HepG2 (cell line): ENCODE measurements around the gene SLC25A33. TPM values are rescaled to one million over a fixed set of nuclear protein-coding genes. Genes with fewer than 3 reads are reported as not detected.

ENCODE experiments used
- CREB1 ChIP-seq, 2 experiments: fragments of 450-650 bp in 1 of 2; IDR thresholded peaks; 2 replicates each; pipeline ENCODE4 v1.6.1; 2016 to 2017; ENCODE audit warnings: control low read depth in 1 of 2, mild to moderate bottlenecking in 1 of 2, missing compliant biosample characterization in 1 of 2, missing genetic modification characterization in 1 of 2
- CSRNP1 ChIP-seq: sonication (generic); formaldehyde crosslinking; IDR thresholded peaks from 2 replicates; pipeline ENCODE4 v1.8.1; 2023; ENCODE audit warnings: mild to moderate bottlenecking, missing genetic modification reagents
- EP300 ChIP-seq, 3 experiments: sonication (generic) in 1 of 3; formaldehyde crosslinking in 1 of 3; IDR thresholded peaks; 2 replicates each; pipeline versions ENCODE4 v1.5.1 to v1.6.1; 2011 to 2020; ENCODE audit warnings: low read depth in 2 of 3, low read length in 2 of 3, borderline replicate concordance in 1 of 3, improper control_type of control experiment in 1 of 3, mild to moderate bottlenecking in 1 of 3, missing genetic modification reagents in 1 of 3, moderate library complexity in 1 of 3
- ETV5 ChIP-seq: IDR thresholded peaks from 2 replicates; pipeline ENCODE4 v1.6.1; 2018; ENCODE audit warnings: missing biosample characterization, missing genetic modification reagents, inconsistent platforms, borderline replicate concordance
- FIP1L1 ChIP-seq: fragments of 200-400 bp; formaldehyde crosslinking; IDR thresholded peaks from 2 replicates; pipeline ENCODE4 v1.6.1; 2018; ENCODE audit warnings: low read depth, mild to moderate bottlenecking, low read length, moderate library complexity, borderline replicate concordance; ENCODE audit not compliant: insufficient read depth
- GATAD2A ChIP-seq: IDR thresholded peaks from 2 replicates; pipeline ENCODE4 v1.6.1; 2016
- GRHL1 ChIP-seq: sonication (generic); formaldehyde crosslinking; conservative IDR thresholded peaks from 2 replicates; pipeline ENCODE4 v1.8.0; 2022; ENCODE audit warnings: missing genetic modification reagents
- HES4 ChIP-seq: sonication (generic); formaldehyde crosslinking; IDR thresholded peaks from 2 replicates; pipeline ENCODE4 v1.9.0; 2021; ENCODE audit warnings: mild to moderate bottlenecking, missing genetic modification reagents, borderline replicate concordance
- HOXA3 ChIP-seq: sonication (generic); formaldehyde crosslinking; IDR thresholded peaks from 2 replicates; pipeline ENCODE4 v1.5.0; 2020; ENCODE audit warnings: missing genetic modification reagents
- NFKB2 ChIP-seq: sonication (generic); formaldehyde crosslinking; IDR thresholded peaks from 2 replicates; pipeline ENCODE4 v1.4.0; 2020; ENCODE audit warnings: missing genetic modification reagents, borderline replicate concordance
- NR2F6 ChIP-seq, 2 experiments: IDR thresholded peaks; 2 replicates each; pipeline ENCODE4 v1.6.1; 2016; ENCODE audit warnings: antibody characterized with exemption in 1 of 2, mild to moderate bottlenecking in 1 of 2
- POLR2G ChIP-seq: fragments of 200-400 bp; formaldehyde crosslinking; IDR thresholded peaks from 2 replicates; pipeline ENCODE4 v1.6.1; 2018; ENCODE audit warnings: mild to moderate bottlenecking, low read depth, low read length, moderate library complexity
- RXRB ChIP-seq: IDR thresholded peaks from 2 replicates; pipeline ENCODE4 v1.6.1; 2016; ENCODE audit warnings: borderline replicate concordance, missing genetic modification reagents, missing compliant biosample characterization
- SPEN ChIP-seq: sonication (generic); formaldehyde crosslinking; IDR thresholded peaks from 2 replicates; pipeline ENCODE4 v1.5.1; 2020; ENCODE audit warnings: low read depth, mild to moderate bottlenecking, missing genetic modification reagents
- ZFY ChIP-seq: sonication (generic); formaldehyde crosslinking; IDR thresholded peaks from 2 replicates; pipeline ENCODE4 v1.4.0; 2020; ENCODE audit warnings: missing genetic modification reagents
- ZNF770 ChIP-seq: sonication (generic); formaldehyde crosslinking; IDR thresholded peaks from 2 replicates; pipeline ENCODE4 v1.5.0; 2020; ENCODE audit warnings: mild to moderate bottlenecking, missing genetic modification reagents
- polyA plus RNA-seq, 8 experiments: library from polyadenylated mRNA; depleted of rRNA in 3 of 8; stranded (reverse) in 7 of 8; unstranded in 1 of 8; fragments of >200 nt; fragmentation: Illumina TruSeq in 4 of 8; extraction: Trizol in 4 of 8; gene quantifications; 2 replicates each; pipeline versions ENCODE4 v1.2.1 to v1.2.3, GENCODE V29; 2011 to 2016; ENCODE audit warnings: low read depth in 4 of 8, missing spikeins in 1 of 8, mixed read lengths in 1 of 8; ENCODE audit not compliant: insufficient read depth in 1 of 8
- total RNA-seq, 5 experiments: library from RNA; depleted of rRNA; stranded (reverse); fragments of >200 nt; fragmentation: Illumina TruSeq; extraction: Trizol; gene quantifications; 2 replicates each; pipeline ENCODE4 v1.2.3, GENCODE V29; 2016; ENCODE audit warnings: low read depth in 1 of 5
- TF ChIP-seq, protein P1 (sequence below): sonication (generic); formaldehyde crosslinking; IDR thresholded peaks from 2 replicates; pipeline ENCODE4 v1.5.1; 2020; ENCODE audit warnings: mild to moderate bottlenecking, missing genetic modification reagents, moderate library complexity

SLC25A33 gene
- total and polyA plus RNA-seq, 2 of the 13 experiments (the other 11 are each of a cell fraction or from before 2014, with no cell fraction given): 15.4 to 50.3 TPM

GRCh38 chr1:9503001-9503675 lies 36.1 kb upstream of the SLC25A33 start (continued):
- TF ChIP-seq GRHL1: no peak
- no peak for TF ChIP-seq EP300 (IDR thresholded peaks at IDR 0.05; ENCODE audit: low read depth in 2 of 2, low read length in 2 of 2)
- no peak for TF ChIP-seq EP300 (CRISPR knock-in tag; IDR thresholded peaks at IDR 0.05; ENCODE audit: borderline replicate concordance)
- 0 out of 2 replicates have a peak, but pooled peaks have one; percentile 35 for TF ChIP-seq POLR2G
- TF ChIP-seq GATAD2A (CRISPR knock-in tag): peak; percentile 34; the same call in 1 of the 2 replicates
- peak; percentile 55 for TF ChIP-seq ZFY (CRISPR knock-in tag)
- TF ChIP-seq CREB1 (IDR thresholded peaks at IDR 0.05): no peak
- 0 out of 2 replicates have a peak, but pooled peaks have one; percentile 16 for TF ChIP-seq CREB1 (CRISPR knock-in tag; IDR thresholded peaks at IDR 0.05)
- no peak for TF ChIP-seq FIP1L1
- TF ChIP-seq HOXA3: peak; percentile 54
- TF ChIP-seq ZNF770 (CRISPR knock-in tag): no peak
- TF ChIP-seq, protein P1, sequence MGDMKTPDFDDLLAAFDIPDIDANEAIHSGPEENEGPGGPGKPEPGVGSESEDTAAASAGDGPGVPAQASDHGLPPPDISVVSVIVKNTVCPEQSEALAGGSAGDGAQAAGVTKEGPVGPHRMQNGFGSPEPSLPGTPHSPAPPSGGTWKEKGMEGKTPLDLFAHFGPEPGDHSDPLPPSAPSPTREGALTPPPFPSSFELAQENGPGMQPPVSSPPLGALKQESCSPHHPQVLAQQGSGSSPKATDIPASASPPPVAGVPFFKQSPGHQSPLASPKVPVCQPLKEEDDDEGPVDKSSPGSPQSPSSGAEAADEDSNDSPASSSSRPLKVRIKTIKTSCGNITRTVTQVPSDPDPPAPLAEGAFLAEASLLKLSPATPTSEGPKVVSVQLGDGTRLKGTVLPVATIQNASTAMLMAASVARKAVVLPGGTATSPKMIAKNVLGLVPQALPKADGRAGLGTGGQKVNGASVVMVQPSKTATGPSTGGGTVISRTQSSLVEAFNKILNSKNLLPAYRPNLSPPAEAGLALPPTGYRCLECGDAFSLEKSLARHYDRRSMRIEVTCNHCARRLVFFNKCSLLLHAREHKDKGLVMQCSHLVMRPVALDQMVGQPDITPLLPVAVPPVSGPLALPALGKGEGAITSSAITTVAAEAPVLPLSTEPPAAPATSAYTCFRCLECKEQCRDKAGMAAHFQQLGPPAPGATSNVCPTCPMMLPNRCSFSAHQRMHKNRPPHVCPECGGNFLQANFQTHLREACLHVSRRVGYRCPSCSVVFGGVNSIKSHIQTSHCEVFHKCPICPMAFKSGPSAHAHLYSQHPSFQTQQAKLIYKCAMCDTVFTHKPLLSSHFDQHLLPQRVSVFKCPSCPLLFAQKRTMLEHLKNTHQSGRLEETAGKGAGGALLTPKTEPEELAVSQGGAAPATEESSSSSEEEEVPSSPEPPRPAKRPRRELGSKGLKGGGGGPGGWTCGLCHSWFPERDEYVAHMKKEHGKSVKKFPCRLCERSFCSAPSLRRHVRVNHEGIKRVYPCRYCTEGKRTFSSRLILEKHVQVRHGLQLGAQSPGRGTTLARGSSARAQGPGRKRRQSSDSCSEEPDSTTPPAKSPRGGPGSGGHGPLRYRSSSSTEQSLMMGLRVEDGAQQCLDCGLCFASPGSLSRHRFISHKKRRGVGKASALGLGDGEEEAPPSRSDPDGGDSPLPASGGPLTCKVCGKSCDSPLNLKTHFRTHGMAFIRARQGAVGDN (CRISPR knock-in tag): peak; percentile 75
- TF ChIP-seq ETV5 (CRISPR knock-in tag): no peak
- TF ChIP-seq CSRNP1: no peak
- peak; percentile 38; the same call in 1 of the 2 replicates for TF ChIP-seq NR2F6 (IDR thresholded peaks at IDR 0.05)
- TF ChIP-seq NR2F6 (CRISPR knock-in tag; IDR thresholded peaks at IDR 0.05): peak; percentile 40; the same call in 1 of the 2 replicates
- TF ChIP-seq RXRB (CRISPR knock-in tag): peak; percentile 63; the same call in 1 of the 2 replicates
- no peak for TF ChIP-seq HES4 (CRISPR knock-in tag)
- peak; percentile 24; the same call in 1 of the 2 replicates for TF ChIP-seq NFKB2 (CRISPR knock-in tag)
- TF ChIP-seq SPEN: 0 out of 2 replicates have a peak, but pooled peaks have one; percentile 30
